B cell (primary cell): ENCODE measurements around the gene NXNL1.

ENCODE experiments used
- CTCF ChIP-seq: fragments of 200-600 bp; IDR thresholded peaks from one replicate; pipeline ENCODE4 v1.8.0; 2022; ENCODE audit warnings: antibody characterized with exemption, mild to moderate bottlenecking
- EZH2 ChIP-seq: IDR thresholded peaks from 2 replicates; pipeline ENCODE4 v1.6.1; 2012; ENCODE audit warnings: borderline replicate concordance, low read depth, mild to moderate bottlenecking, moderate library complexity, low read length; ENCODE audit not compliant: insufficient read depth, poor library complexity, severe bottlenecking

GRCh38 chr19:17456127-17456526 is 4.6 kb downstream of the NXNL1 start:
- no peak for TF ChIP-seq CTCF
- TF ChIP-seq EZH2 = no peak
